GM19463 (cell line): ENCODE results near the gene TTC28.
"Not testable (repeated sequence)": the region's sequence is repeated elsewhere in the genome, so short reads cannot be mapped to it uniquely, and the experiment has no call there.

Experiments
- ATAC-seq: cut with Tn5 transposase; IDR thresholded peaks from one replicate; pipeline ENCODE4 v1.9.1; 2021; ENCODE audit warnings: mild to moderate bottlenecking, moderate library complexity; ENCODE audit not compliant: unreplicated experiment

TTC28 gene

GRCh38 chr22:28560743-28561101 is 118.9 kb downstream of the TTC28 start:
- ATAC-seq, result not testable (repeated sequence)

DNA sequence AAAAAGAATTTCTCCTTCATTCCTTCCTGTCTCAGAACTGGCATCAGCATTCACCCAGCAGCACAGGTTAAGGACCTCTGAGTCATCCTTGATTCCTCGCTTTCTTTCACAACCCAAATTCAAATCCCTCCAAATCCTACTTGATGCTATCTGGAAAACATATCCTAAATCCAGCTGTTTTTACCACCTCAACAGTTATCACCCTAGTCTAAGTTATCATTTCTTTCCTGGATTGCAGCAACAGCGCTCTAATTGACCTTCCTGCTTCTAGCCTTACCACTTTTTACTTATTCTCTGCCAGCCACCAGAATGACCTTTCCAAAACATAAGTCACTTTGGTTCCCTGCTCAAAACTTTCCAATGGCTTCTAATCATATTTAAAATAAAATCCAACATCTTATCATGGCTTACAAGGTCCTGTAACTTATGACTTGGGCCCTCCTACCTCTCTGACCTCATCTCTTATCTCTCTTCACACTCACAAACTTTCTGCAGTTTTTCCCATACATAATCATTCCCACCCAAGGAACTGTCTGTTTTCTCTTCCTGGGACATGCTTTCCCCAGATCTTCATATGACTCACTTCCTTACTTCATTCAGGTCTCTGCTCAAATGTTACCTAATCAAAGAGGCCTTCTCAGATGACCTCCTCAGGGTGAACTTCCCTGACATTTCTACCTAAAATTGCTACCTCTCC is 119.4 kb downstream of the TTC28 start:
- no peak for ATAC-seq

DNA sequence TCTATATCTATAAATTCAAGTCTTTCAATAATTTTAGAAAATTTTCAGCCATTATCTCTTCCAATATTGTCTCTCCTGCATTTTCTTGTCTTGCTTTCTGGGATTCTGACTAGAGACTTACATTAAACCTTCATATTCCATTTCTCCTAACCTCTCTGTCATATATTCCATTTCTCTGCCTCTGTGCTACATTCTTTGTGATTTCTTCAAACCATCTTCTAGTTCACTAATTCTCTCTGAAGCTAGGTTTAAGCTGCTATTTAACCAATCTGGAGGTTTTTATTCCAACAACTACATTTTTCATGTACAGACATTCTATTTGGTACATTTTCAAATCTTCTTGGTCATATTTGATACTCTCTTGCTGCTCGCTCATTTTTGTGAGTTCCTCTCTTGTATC is 122.5 kb downstream of the TTC28 start:
- ATAC-seq, result no peak

DNA sequence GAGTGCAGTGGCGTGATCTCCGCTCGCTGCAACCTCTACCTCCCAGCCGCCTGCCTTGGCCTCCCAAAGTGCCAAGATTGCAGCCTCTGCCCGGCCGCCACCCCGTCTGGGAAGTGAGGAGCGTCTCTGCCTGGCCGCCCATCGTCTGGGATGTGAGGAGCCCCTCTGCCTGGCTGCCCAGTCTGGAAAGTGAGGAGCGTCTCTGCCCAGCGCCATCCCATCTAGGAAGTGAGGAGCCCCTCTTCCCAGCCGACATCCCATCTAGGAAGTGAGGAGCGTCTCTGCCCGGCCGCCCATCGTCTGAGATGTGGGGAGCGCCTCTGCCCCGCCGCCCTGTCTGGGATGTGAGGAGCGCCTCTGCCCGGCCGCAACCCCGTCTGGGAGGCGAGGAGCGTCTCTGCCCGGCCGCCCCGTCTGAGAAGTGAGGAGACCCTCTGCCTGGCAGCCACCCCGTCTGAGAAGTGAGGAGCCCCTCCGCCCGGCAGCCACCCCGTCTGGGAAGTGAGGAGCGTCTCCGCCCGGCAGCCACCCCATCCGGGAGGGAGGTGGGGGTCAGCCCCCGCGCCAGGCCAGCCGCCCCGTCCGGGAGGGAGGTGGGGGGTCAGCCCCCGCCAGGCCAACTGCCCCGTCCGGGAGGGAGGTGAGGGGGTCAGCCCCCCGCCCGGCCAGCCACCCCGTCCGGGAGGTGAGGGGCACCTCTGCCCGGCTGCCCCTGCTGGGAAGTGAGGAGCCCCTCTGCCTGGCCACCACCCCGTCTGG is 126.4 kb downstream of the TTC28 start:
- not testable (repeated sequence) for ATAC-seq

DNA sequence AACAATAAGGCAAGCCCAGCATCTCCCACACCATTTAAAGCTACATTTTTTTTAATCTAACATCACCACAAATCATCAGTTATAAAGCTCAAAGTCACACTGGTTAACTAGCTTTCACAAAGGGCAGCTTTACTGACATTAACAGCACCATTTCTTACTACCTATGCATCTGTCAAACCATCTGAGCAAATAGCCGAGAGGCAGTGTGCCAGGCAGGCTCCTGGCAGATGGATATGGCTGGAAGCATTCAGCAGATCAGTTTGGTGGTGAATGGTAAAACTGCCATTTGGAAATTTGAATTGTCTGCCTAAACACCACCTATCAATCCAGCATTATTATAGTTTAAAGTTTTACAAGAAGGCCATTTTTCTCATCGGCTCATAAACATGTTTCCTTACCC is 131.2 kb downstream of the TTC28 start:
- ATAC-seq, result no peak

- no peak for ATAC-seq
Observed at GRCh38 chr22:28547132-28547842, 132.4 kb downstream of the TTC28 start.

- ATAC-seq, result no peak
Observed at GRCh38 chr22:28544431-28544868, 135.2 kb downstream of the TTC28 start.

- no peak for ATAC-seq
Observed at GRCh38 chr22:28542980-28543621, 136.5 kb downstream of the TTC28 start.

GRCh38 chr22:28541137-28541536 is 138.5 kb downstream of the TTC28 start:
- ATAC-seq, result no peak

DNA sequence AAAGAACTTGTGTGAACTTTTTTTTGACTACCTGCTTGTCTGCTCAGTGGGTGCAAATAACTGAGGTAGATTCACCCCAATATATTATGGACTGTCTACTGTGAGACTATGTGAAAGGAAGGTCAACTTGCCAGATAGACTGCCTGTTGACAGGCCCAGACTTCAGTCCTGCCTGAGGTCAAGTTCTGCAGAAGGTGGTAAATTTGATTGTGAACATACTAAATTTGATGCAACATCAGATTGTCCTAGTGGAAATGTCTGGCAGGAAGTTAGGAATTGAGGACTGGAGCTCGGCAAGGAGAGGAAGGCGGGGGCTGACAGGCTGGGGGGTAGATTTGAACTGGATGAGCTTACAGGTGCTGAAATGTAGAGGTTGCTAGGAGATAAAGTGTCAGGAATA is 140.7 kb downstream of the TTC28 start:
- ATAC-seq, result no peak

GRCh38 chr22:28530565-28530964 is 149.1 kb downstream of the TTC28 start:
- not testable (repeated sequence) for ATAC-seq

DNA sequence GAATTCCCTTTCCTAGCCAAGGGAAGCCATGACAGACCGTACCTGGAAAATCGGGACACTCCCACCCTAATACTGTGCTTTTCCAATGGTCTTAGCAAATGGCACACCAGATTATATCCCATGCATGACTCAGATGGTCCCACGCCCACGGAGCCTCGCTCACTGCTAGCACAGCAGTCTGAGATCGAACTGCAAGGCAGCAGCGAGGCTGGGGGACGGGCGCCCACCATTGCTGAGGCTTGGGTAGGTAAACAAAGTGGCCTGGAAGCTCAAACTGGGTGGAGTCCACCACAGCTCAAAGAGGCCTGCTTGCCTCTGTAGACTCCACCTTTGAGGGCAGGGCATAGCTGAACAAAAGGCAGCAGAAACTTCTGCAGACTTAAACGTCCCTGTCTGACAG is 150.5 kb downstream of the TTC28 start:
- ATAC-seq, result not testable (repeated sequence)

DNA sequence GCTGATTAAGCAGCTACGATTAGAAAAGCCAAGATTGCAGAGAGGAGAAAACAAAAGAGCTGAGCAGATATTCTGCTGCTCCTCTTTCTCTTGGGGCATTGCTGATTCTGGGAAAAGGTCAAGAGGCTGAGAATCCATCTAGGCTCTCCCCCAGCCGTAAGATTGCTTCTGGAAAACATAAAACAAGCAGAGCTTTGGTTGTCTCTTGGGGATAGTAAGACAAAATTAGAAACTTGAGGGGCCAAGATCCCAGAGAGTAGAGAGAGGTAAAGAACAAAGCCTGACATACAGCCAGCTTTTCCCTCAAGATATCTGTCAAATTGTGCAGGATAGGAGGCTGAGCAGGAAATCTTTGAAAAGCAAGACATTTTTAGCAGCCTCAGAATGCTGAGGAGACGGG is 158.2 kb downstream of the TTC28 start:
- ATAC-seq, result no peak

GRCh38 chr22:28514321-28514821 is 165.3 kb downstream of the TTC28 start:
- ATAC-seq, result no peak

DNA sequence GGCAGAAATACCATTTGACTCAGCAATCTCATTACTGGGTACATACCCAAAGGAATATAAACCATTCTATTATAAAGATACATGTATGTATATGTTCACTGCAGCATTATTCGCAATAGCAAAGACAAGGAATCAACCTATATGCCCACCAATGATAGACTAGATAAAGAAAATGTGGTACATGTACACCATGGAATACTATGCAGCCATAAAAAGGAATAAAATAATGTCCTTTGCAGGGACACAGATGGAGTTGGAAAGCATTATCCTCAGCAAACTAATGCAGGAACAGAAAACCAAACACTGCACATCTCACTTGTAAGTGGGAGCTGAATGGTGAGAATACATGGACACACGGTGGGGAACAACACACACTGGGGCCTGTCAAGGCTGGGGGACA is 167.3 kb downstream of the TTC28 start:
- ATAC-seq, result not testable (repeated sequence)

DNA sequence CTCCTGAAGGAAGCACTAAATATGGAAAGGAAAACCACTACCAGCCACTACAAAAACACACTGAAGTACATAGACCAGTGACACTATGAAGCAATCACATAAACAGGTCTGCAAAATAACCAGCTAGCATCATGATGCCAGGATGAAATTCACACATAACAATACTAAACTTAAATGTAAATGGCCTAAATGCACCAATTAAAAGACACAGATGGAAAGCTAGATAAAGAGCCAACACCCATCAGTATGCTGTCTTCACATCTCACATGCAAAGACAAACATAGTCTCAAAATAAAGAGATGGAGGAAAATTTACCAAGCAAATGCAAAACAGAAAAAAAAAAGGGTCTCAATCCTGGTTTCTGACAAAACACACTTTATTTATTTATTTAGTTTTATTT is 171.7 kb downstream of the TTC28 start:
- ATAC-seq, result no peak

- no peak for ATAC-seq
Observed at GRCh38 chr22:28506150-28506535, 173.5 kb downstream of the TTC28 start.

DNA sequence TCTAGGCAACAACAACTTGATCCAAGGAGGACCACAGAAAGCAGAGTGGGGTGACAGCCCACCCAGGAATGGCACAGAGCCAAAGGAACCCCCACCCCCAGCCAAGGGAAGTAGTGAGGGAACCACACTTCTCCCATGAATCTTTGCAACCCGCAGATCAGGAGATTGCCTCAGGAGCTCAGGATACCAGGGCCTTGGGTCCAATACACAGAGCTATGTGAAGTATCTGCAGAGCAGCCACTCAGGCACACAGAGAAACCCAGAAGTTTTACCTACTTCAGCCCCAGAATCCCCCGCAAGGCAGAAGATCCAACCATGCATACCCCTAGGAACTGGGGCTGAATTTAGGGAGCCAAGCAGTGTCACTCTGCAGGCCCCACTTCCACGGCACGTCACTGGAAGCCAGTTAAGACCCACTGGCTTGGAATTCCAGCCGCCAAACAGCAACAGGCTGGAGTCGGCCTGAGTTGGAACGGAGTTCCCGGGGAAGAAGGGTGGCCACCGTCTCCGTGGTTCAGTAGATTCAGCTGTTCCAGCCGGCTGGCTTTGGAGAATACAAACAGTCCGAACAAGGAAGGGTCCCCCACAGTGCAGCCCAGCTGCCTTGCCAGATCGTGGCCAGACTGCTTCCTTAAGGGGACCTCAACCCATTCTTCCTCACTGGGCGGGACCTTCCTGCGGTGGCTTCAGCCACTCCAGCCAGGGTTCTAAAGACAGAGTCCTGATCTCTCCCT is 174.1 kb downstream of the TTC28 start:
- ATAC-seq, result no peak

GRCh38 chr22:28500006-28500405 is 179.6 kb downstream of the TTC28 start:
- no peak for ATAC-seq

GRCh38 chr22:28498044-28498443 is 181.6 kb downstream of the TTC28 start:
- ATAC-seq, result no peak

GRCh38 chr22:28497188-28497587 is 182.5 kb downstream of the TTC28 start:
- ATAC-seq, result no peak
